Measurements from ENCODE around the gene HELZ. TPM values are rescaled to one million over a fixed set of nuclear protein-coding genes. Genes with fewer than 3 reads are reported as not detected.

HELZ gene
- total RNA-seq, 1 donor from 2014 or later: 53.4 TPM

- peaks cover 41% of the 10 kb centered on the region for H3K27me3 Mint-ChIP-seq (ENCODE audit: low read depth, unreplicated experiment)
- FAIRE-seq: no peak
- Histone ChIP-seq H3K27ac (ENCODE audit: low read depth, low read length) (no peak overlapping the region), H4K20me1 (ENCODE audit: insufficient read depth, low read length) (no peaks in the 10 kb centered on the region), H3K27me3 (ENCODE audit: insufficient read depth, low read length) (no peaks in the 10 kb centered on the region), H3K36me3 (ENCODE audit: insufficient read depth, low read length) (no peaks in the 10 kb centered on the region), H3K9ac (ENCODE audit: low read length) (no peak overlapping the region), H3K4me1 (ENCODE audit: insufficient read depth, low read length) (no peaks in the 10 kb centered on the region), H3K79me2 (ENCODE audit: insufficient read depth, low read length) (no peaks in the 10 kb centered on the region), H3K4me3 (ENCODE audit: insufficient read depth, low read depth, low read length) (no peak overlapping the region), H3K4me2 (ENCODE audit: low read length) (no peak overlapping the region), H2AFZ (ENCODE audit: low read depth, low read length) (no peak overlapping the region), H3K9me3 (ENCODE audit: insufficient read depth, low read depth, low read length) (peaks cover 12% of the 10 kb centered on the region)
- H3K27ac Mint-ChIP-seq (ENCODE audit: unreplicated experiment): no peak overlapping the region
- TF ChIP-seq CTCF (IDR thresholded peaks at IDR 0.05; ENCODE audit: insufficient read depth, low read depth, low read length) (no peak), EZH2 (IDR thresholded peaks at IDR 0.05; ENCODE audit: insufficient read depth, low read length) (no peak)
- H3K4me1 Mint-ChIP-seq (ENCODE audit: low read depth, unreplicated experiment): no peaks in the 10 kb centered on the region
- peaks cover 5% of the 10 kb centered on the region for H3K36me3 Mint-ChIP-seq (ENCODE audit: low read depth, unreplicated experiment)
- no peak for DNase-seq (ENCODE audit: low read depth)
- H3K4me3 Mint-ChIP-seq (ENCODE audit: unreplicated experiment): no peak overlapping the region
- peaks cover 24% of the 10 kb centered on the region for H3K9me3 Mint-ChIP-seq (ENCODE audit: unreplicated experiment)
These were observed 200.1 kb downstream of the HELZ start for GRCh38 chr17:67044940-67045339.

GRCh38 chr17:67044016-67044772 is 200.8 kb downstream of the HELZ start, which contains the start of gene CACNG1:
TSS of gene CACNG1 (plus strand) at chr17:67044554. CDS start at chr17:67044661, 107 bp downstream.
- Mint-ChIP-seq H3K27ac (ENCODE audit: unreplicated experiment) (no peak within 1 kb of the TSS), H3K4me3 (ENCODE audit: unreplicated experiment) (no peak within 1 kb of the TSS), H3K9me3 (ENCODE audit: unreplicated experiment) (peaks cover 22% of the 10 kb centered on the region), H3K36me3 (ENCODE audit: low read depth, unreplicated experiment) (peaks cover 5% of the 10 kb centered on the region), H3K27me3 (ENCODE audit: low read depth, unreplicated experiment) (peaks cover 47% of the 10 kb centered on the region), H3K4me1 (ENCODE audit: low read depth, unreplicated experiment) (no peaks in the 10 kb centered on the region)
- H4K20me1 ChIP-seq (ENCODE audit: insufficient read depth, low read length): no peaks in the 10 kb centered on the region
- TF ChIP-seq EZH2 (IDR thresholded peaks at IDR 0.05; ENCODE audit: insufficient read depth, low read length) (no peak), CTCF (IDR thresholded peaks at IDR 0.05; ENCODE audit: insufficient read depth, low read depth, low read length) (no peak)
- no peak within 1 kb of the TSS for H2AFZ ChIP-seq (ENCODE audit: low read depth, low read length)
- no peaks in the 10 kb centered on the region for H3K79me2 ChIP-seq (ENCODE audit: insufficient read depth, low read length)
- peaks cover 4% of the 10 kb centered on the region for H3K9me3 ChIP-seq (ENCODE audit: insufficient read depth, low read depth, low read length)
- H3K27me3 ChIP-seq (ENCODE audit: insufficient read depth, low read length): no peaks in the 10 kb centered on the region
- no peaks in the 10 kb centered on the region for H3K4me1 ChIP-seq (ENCODE audit: insufficient read depth, low read length)
- H3K4me3 ChIP-seq (ENCODE audit: insufficient read depth, low read depth, low read length): no peak within 1 kb of the TSS
- no peak within 1 kb of the TSS for H3K27ac ChIP-seq (ENCODE audit: low read depth, low read length)
- H3K9ac ChIP-seq (ENCODE audit: low read length): no peak within 1 kb of the TSS
- FAIRE-seq: no peak
- no peak within 1 kb of the TSS for H3K4me2 ChIP-seq (ENCODE audit: low read length)
- H3K36me3 ChIP-seq (ENCODE audit: insufficient read depth, low read length): no peaks in the 10 kb centered on the region
- no peak for DNase-seq (ENCODE audit: low read depth)

GRCh38 chr17:67043283-67043682 is 201.7 kb downstream of the HELZ start:
- Histone ChIP-seq H3K36me3 (ENCODE audit: insufficient read depth, low read length) (no peaks in the 10 kb centered on the region), H3K9ac (ENCODE audit: low read length) (no peak overlapping the region), H3K9me3 (ENCODE audit: insufficient read depth, low read depth, low read length) (peaks cover 3% of the 10 kb centered on the region), H3K4me3 (ENCODE audit: insufficient read depth, low read depth, low read length) (no peak overlapping the region), H3K27ac (ENCODE audit: low read depth, low read length) (no peak overlapping the region), H3K4me2 (ENCODE audit: low read length) (no peak overlapping the region), H4K20me1 (ENCODE audit: insufficient read depth, low read length) (no peaks in the 10 kb centered on the region), H3K4me1 (ENCODE audit: insufficient read depth, low read length) (no peaks in the 10 kb centered on the region), H3K27me3 (ENCODE audit: insufficient read depth, low read length) (no peaks in the 10 kb centered on the region), H3K79me2 (ENCODE audit: insufficient read depth, low read length) (no peaks in the 10 kb centered on the region), H2AFZ (ENCODE audit: low read depth, low read length) (no peak overlapping the region)
- Mint-ChIP-seq H3K9me3 (ENCODE audit: unreplicated experiment) (peaks cover 13% of the 10 kb centered on the region), H3K36me3 (ENCODE audit: low read depth, unreplicated experiment) (peaks cover 5% of the 10 kb centered on the region), H3K4me1 (ENCODE audit: low read depth, unreplicated experiment) (no peaks in the 10 kb centered on the region), H3K4me3 (ENCODE audit: unreplicated experiment) (no peak overlapping the region), H3K27me3 (ENCODE audit: low read depth, unreplicated experiment) (peaks cover 51% of the 10 kb centered on the region), H3K27ac (ENCODE audit: unreplicated experiment) (no peak overlapping the region)
- FAIRE-seq (no peak), DNase-seq (ENCODE audit: low read depth) (no peak)
- no peak for TF ChIP-seq EZH2 (IDR thresholded peaks at IDR 0.05; ENCODE audit: insufficient read depth, low read length)
- TF ChIP-seq CTCF (IDR thresholded peaks at IDR 0.05; ENCODE audit: insufficient read depth, low read depth, low read length): no peak
